Superior temporal gyrus (tissue), 1 donor: ENCODE measurements around the gene BEST1.
"Not testable (repeated sequence)": the region's sequence is repeated elsewhere in the genome, so short reads cannot be mapped to it uniquely, and the experiment has no call there.

ENCODE experiments used
- DNase-seq: peaks from one replicate; pipeline ENCODE4 v3.0.0-alpha.2; 2016; ENCODE audit errors: extremely low spot score

The BEST1 gene

GRCh38 chr11:61976420-61976800 lies 26.3 kb downstream of the BEST1 start:
- DNase-seq = no peak

GRCh38 chr11:61976813-61977475 lies 26.8 kb downstream of the BEST1 start:
- no peak for DNase-seq

- no peak for DNase-seq
Measured at GRCh38 chr11:61978703-61979661, 28.8 kb downstream of the BEST1 start.

GRCh38 chr11:61980783-61981541 lies 30.8 kb downstream of the BEST1 start:
- DNase-seq = no peak

- no peak for DNase-seq
Measured at GRCh38 chr11:61983419-61983818, 33.3 kb downstream of the BEST1 start.

- DNase-seq = no peak
Measured at GRCh38 chr11:61985869-61986268, 35.7 kb downstream of the BEST1 start.

GRCh38 chr11:61994981-61995380 lies 44.8 kb downstream of the BEST1 start:
- peak; percentile 94 for DNase-seq

GRCh38 chr11:61996933-61997332 lies 46.8 kb downstream of the BEST1 start:
- DNase-seq = peak; percentile 94

- DNase-seq = no peak
Measured at GRCh38 chr11:61999141-61999975, 49.2 kb downstream of the BEST1 start.

GRCh38 chr11:62000539-62001446 lies 50.6 kb downstream of the BEST1 start:
- no peak for DNase-seq

- no peak for DNase-seq
Measured at GRCh38 chr11:62001450-62002191, 51.5 kb downstream of the BEST1 start.

GRCh38 chr11:62002283-62002682 lies 52.1 kb downstream of the BEST1 start:
- DNase-seq = not testable (repeated sequence)

- DNase-seq = no peak
Measured at GRCh38 chr11:62004473-62004872, 54.3 kb downstream of the BEST1 start.

GRCh38 chr11:62008193-62008592 lies 58.0 kb downstream of the BEST1 start:
- DNase-seq = no peak

GRCh38 chr11:62010935-62011528 lies 60.9 kb downstream of the BEST1 start:
- DNase-seq = no peak

- DNase-seq = no peak
Measured at GRCh38 chr11:62011881-62012280, 61.7 kb downstream of the BEST1 start.

GRCh38 chr11:62012451-62012831 lies 62.3 kb downstream of the BEST1 start:
- DNase-seq = no peak

- no peak for DNase-seq
Measured at GRCh38 chr11:62012832-62013461, 62.8 kb downstream of the BEST1 start.
